Measurements from ENCODE around the gene RAB19.
A peak's percentile ranks its signal among the peaks of the same experiment; 100 is the strongest.

DNA sequence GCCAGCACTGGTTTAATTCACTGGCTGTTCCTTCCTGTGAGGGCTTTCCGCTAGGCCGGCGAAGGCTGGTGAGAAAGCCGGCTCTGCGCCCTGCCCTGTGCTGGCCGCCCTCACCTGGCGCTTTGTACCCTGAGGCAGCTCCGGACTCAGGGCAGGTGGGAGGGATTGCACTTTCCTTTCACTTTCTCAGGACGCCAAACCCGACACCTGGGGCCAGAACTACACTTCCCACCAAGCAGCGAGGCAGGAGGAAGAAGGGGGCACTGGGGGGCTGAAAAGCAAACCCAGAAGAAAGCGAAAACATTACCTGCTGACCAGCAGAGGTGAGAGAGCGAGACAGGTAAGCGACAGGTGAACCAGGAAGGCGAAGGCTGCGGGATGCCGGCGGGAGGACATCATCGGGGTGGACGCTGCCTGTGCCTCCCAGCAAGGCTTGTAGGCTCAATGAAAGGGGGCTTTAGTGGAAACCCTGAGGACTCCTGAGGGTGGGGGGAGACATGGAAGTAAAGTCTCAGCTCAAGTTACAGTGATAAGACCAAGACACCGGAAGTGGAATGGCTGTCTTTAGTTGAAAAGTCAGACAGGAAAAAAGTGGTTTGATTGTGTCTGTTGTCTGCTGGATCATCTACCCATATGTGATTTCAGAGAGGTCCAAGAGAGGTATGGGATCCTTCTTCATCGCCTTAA is at the start of gene RAB19:
- TF ChIP-seq POLR2A (conservative IDR thresholded peaks at IDR 0.05) (no peak), TAF1 (IDR thresholded peaks at IDR 0.05; ENCODE audit: control insufficient read depth, extremely low read depth, insufficient read depth, low read length, severe bottlenecking) (no peak), FOS (IDR thresholded peaks at IDR 0.05; ENCODE audit: extremely low read depth, insufficient read length) (no peak), GABPA (tag; conservative IDR thresholded peaks at IDR 0.05; ENCODE audit: low read depth) (peak; percentile 53; the same call in 1 of the 2 replicates), ADNP (tag; IDR thresholded peaks at IDR 0.05) (no peak)
- TF ChIP-seq, protein P1, sequence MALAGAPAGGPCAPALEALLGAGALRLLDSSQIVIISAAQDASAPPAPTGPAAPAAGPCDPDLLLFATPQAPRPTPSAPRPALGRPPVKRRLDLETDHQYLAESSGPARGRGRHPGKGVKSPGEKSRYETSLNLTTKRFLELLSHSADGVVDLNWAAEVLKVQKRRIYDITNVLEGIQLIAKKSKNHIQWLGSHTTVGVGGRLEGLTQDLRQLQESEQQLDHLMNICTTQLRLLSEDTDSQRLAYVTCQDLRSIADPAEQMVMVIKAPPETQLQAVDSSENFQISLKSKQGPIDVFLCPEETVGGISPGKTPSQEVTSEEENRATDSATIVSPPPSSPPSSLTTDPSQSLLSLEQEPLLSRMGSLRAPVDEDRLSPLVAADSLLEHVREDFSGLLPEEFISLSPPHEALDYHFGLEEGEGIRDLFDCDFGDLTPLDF (CRISPR knock-in tag; IDR thresholded peaks at IDR 0.05): no peak
- TF ChIP-seq, protein P2, sequence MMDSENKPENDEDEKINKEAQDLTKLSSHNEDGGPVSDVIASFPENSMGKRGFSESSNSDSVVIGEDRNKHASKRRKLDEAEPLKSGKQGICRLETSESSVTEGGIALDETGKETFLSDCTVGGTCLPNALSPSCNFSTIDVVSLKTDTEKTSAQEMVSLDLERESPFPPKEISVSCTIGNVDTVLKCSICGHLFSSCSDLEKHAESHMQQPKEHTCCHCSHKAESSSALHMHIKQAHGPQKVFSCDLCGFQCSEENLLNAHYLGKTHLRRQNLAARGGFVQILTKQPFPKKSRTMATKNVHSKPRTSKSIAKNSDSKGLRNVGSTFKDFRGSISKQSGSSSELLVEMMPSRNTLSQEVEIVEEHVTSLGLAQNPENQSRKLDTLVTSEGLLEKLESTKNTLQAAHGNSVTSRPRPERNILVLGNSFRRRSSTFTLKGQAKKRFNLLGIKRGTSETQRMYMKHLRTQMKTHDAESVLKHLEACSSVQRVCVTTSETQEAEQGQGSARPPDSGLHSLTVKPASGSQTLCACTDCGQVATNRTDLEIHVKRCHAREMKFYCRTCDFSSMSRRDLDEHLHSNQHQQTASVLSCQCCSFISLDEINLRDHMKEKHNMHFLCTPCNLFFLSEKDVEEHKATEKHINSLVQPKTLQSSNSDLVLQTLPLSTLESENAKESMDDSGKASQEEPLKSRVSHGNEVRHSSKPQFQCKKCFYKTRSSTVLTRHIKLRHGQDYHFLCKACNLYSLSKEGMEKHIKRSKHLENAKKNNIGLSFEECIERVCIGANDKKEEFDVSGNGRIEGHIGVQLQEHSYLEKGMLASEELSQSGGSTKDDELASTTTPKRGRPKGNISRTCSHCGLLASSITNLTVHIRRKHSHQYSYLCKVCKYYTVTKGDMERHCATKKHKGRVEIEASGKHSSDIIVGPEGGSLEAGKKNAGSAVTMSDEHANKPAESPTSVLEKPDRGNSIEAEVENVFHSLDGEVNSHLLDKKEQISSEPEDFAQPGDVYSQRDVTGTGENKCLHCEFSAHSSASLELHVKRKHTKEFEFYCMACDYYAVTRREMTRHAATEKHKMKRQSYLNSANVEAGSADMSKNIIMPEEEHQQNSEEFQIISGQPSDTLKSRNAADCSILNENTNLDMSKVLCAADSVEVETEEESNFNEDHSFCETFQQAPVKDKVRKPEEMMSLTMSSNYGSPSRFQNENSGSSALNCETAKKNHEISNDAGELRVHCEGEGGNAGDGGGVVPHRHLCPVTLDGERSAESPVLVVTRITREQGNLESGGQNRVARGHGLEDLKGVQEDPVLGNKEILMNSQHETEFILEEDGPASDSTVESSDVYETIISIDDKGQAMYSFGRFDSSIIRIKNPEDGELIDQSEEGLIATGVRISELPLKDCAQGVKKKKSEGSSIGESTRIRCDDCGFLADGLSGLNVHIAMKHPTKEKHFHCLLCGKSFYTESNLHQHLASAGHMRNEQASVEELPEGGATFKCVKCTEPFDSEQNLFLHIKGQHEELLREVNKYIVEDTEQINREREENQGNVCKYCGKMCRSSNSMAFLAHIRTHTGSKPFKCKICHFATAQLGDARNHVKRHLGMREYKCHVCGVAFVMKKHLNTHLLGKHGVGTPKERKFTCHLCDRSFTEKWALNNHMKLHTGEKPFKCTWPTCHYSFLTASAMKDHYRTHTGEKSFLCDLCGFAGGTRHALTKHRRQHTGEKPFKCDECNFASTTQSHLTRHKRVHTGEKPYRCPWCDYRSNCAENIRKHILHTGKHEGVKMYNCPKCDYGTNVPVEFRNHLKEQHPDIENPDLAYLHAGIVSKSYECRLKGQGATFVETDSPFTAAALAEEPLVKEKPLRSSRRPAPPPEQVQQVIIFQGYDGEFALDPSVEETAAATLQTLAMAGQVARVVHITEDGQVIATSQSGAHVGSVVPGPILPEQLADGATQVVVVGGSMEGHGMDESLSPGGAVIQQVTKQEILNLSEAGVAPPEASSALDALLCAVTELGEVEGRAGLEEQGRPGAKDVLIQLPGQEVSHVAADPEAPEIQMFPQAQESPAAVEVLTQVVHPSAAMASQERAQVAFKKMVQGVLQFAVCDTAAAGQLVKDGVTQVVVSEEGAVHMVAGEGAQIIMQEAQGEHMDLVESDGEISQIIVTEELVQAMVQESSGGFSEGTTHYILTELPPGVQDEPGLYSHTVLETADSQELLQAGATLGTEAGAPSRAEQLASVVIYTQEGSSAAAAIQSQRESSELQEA (IDR thresholded peaks at IDR 0.05; ENCODE audit: low read depth): no peak
- TF ChIP-seq, protein P3, sequence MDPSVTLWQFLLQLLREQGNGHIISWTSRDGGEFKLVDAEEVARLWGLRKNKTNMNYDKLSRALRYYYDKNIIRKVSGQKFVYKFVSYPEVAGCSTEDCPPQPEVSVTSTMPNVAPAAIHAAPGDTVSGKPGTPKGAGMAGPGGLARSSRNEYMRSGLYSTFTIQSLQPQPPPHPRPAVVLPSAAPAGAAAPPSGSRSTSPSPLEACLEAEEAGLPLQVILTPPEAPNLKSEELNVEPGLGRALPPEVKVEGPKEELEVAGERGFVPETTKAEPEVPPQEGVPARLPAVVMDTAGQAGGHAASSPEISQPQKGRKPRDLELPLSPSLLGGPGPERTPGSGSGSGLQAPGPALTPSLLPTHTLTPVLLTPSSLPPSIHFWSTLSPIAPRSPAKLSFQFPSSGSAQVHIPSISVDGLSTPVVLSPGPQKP (CRISPR knock-in tag; IDR thresholded peaks at IDR 0.05): no peak
